Activated CD4-positive, alpha-beta memory T cell treated with anti-CD3 and anti-CD28 coated beads for 36 hours (primary cell): Measurements from ENCODE around the gene WNT11. TPM values are rescaled to one million over a fixed set of nuclear protein-coding genes. Genes with fewer than 3 reads are reported as not detected.

Source experiments
- CTCF ChIA-PET: fragments of 350-600 bp; sonication (Branson Sonifier 250); formaldehyde crosslinking; loops from one replicate; lab custom pipeline; 2021; ENCODE audit warnings: antibody characterized with exemption, inconsistent platforms; lab: Charles Lee
- POLR2A ChIA-PET: fragments of 350-600 bp; sonication (Branson Sonifier 250); formaldehyde crosslinking; loops from one replicate; lab custom pipeline; 2021; ENCODE audit warnings: antibody characterized with exemption; lab: Charles Lee
- DNase-seq: peaks from one replicate; pipeline ENCODE4 v3.0.0-alpha.2; 2020
- H3K27ac Mint-ChIP-seq: one replicate; pipeline ENCODE4 v1.8.0; 2021; ENCODE audit warnings: mixed read lengths
- H3K27me3 Mint-ChIP-seq: one replicate; pipeline ENCODE4 v1.8.0; 2021; ENCODE audit warnings: mixed read lengths
- H3K36me3 Mint-ChIP-seq: one replicate; pipeline ENCODE4 v1.8.0; 2021; ENCODE audit warnings: mixed read lengths
- H3K4me1 Mint-ChIP-seq: one replicate; pipeline ENCODE4 v1.8.0; 2021; ENCODE audit warnings: low read depth, mixed read lengths
- H3K4me3 Mint-ChIP-seq: one replicate; pipeline ENCODE4 v1.8.0; 2021; ENCODE audit warnings: mild to moderate bottlenecking, mixed read lengths
- H3K9me3 Mint-ChIP-seq: one replicate; pipeline ENCODE4 v1.8.0; 2021; ENCODE audit warnings: mixed read lengths
- intact Hi-C: fragments of 100-400 bp; cut with micrococcal nuclease; formaldehyde crosslinking; loops from one replicate; pipeline ENCODE4 v1.15.1; 2023
- total RNA-seq, 2 experiments: library from RNA; stranded (reverse); gene quantifications; one replicate each; pipeline ENCODE4 v1.2.3, GENCODE V29; 2021

The WNT11 gene
- total RNA-seq, 2 experiments from 2014 or later = not detected

- DNase-seq = no peak
- H3K36me3 Mint-ChIP-seq = no peaks in the 10 kb centered on the region
- H3K4me1 Mint-ChIP-seq = no peaks in the 10 kb centered on the region
- H3K9me3 Mint-ChIP-seq = no peaks in the 10 kb centered on the region
- H3K4me3 Mint-ChIP-seq = no peak overlapping the region
- CTCF ChIA-PET = interaction anchor here (0.9 kb wide), 1 partner anchor 29 kb away, joined by 4 read pairs; no protein-coding TSS in a partner anchor
- H3K27me3 Mint-ChIP-seq = no peaks in the 10 kb centered on the region
- POLR2A ChIA-PET = no interaction called here
- no peak overlapping the region for H3K27ac Mint-ChIP-seq
- intact Hi-C loops = no loop called here
Observed at GRCh38 chr11:76181371-76181770, 24.9 kb downstream of the WNT11 start.

GRCh38 chr11:76179147-76179546, 27.2 kb downstream of the WNT11 start:
- H3K27ac Mint-ChIP-seq = no peak overlapping the region
- no peak overlapping the region for H3K4me3 Mint-ChIP-seq
- intact Hi-C loops = no loop called here
- no peaks in the 10 kb centered on the region for H3K36me3 Mint-ChIP-seq
- no peaks in the 10 kb centered on the region for H3K27me3 Mint-ChIP-seq
- no peaks in the 10 kb centered on the region for H3K4me1 Mint-ChIP-seq
- CTCF ChIA-PET = no interaction called here
- POLR2A ChIA-PET = no interaction called here
- no peaks in the 10 kb centered on the region for H3K9me3 Mint-ChIP-seq
- DNase-seq = no peak

DNA sequence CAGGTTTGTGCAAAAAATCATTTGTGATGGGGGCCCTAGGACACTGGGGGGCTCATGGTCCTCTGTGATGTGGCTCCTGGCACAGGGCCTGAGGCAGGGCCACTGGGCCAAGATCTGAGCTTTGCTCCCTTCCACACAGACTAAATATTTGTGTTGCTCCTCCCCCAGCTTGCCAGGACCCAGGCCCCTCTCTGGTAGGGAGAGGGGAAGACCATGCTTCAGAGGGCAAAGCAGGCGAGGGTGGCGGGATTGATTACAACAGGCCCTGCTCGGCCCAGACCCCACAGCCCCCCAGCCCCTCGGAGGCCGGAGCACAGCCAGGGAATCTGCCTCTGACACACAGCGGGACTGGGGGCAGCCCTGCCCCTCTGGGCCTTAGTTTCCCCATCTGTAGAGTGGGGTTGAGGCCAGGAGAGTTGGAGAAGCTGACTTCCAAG, 29.0 kb downstream of the WNT11 start:
- H3K27ac Mint-ChIP-seq = no peak overlapping the region
- H3K4me1 Mint-ChIP-seq = no peaks in the 10 kb centered on the region
- DNase-seq = no peak
- no peak overlapping the region for H3K4me3 Mint-ChIP-seq
- no peaks in the 10 kb centered on the region for H3K27me3 Mint-ChIP-seq
- no peaks in the 10 kb centered on the region for H3K36me3 Mint-ChIP-seq
- no peaks in the 10 kb centered on the region for H3K9me3 Mint-ChIP-seq
- ChIA-PET CTCF (no interaction called here), POLR2A (no interaction called here)
- intact Hi-C loops = no loop called here

- ChIA-PET POLR2A (no interaction called here), CTCF (no interaction called here)
- Mint-ChIP-seq H3K27me3 (no peaks in the 10 kb centered on the region), H3K4me3 (no peak overlapping the region), H3K4me1 (no peaks in the 10 kb centered on the region), H3K36me3 (no peaks in the 10 kb centered on the region), H3K9me3 (no peaks in the 10 kb centered on the region), H3K27ac (no peak overlapping the region)
- DNase-seq = no peak
- intact Hi-C loops = no loop called here
Observed at GRCh38 chr11:76176463-76176862, 29.8 kb downstream of the WNT11 start.

DNA sequence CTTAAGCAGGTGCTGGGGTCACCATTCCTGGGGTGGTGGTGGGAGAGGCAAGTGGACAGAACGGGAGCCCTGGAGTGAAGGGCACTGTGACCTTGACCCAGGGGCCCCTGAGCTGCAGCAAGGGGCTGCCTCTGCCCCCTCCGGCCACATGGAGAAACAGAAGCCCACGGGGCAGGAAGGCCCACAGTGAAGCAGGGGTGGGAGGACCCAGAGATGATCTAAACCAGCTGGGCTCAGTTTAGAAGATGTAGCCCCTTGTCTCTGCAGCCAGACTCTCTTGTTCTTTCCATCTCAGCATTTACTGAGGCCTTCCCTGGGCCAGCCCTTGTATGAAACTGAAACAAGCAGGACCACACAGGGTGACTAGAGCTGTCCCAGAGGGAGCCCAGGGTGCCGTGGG, 30.5 kb downstream of the WNT11 start:
- no peak for DNase-seq
- H3K4me3 Mint-ChIP-seq = no peak overlapping the region
- POLR2A ChIA-PET = no interaction called here
- no peak overlapping the region for H3K27ac Mint-ChIP-seq
- intact Hi-C loops = no loop called here
- no peaks in the 10 kb centered on the region for H3K27me3 Mint-ChIP-seq
- no peaks in the 10 kb centered on the region for H3K4me1 Mint-ChIP-seq
- no peaks in the 10 kb centered on the region for H3K9me3 Mint-ChIP-seq
- CTCF ChIA-PET = no interaction called here
- no peaks in the 10 kb centered on the region for H3K36me3 Mint-ChIP-seq

- CTCF ChIA-PET = interaction anchor here (0.8 to 0.9 kb wide), 2 partner anchors 22 to 33 kb away, joined by 3 read pairs; no protein-coding TSS in a partner anchor
- no peaks in the 10 kb centered on the region for H3K9me3 Mint-ChIP-seq
- no peaks in the 10 kb centered on the region for H3K4me1 Mint-ChIP-seq
- POLR2A ChIA-PET = no interaction called here
- no peak for DNase-seq
- no peak overlapping the region for H3K4me3 Mint-ChIP-seq
- H3K27ac Mint-ChIP-seq = no peak overlapping the region
- intact Hi-C loops = no loop called here
- no peaks in the 10 kb centered on the region for H3K27me3 Mint-ChIP-seq
- no peaks in the 10 kb centered on the region for H3K36me3 Mint-ChIP-seq
Observed at GRCh38 chr11:76174330-76174729, 32.0 kb downstream of the WNT11 start.

GRCh38 chr11:76173663-76174062, 32.6 kb downstream of the WNT11 start:
- no peaks in the 10 kb centered on the region for H3K9me3 Mint-ChIP-seq

GRCh38 chr11:76172583-76172982, 33.7 kb downstream of the WNT11 start:
- no peaks in the 10 kb centered on the region for H3K4me1 Mint-ChIP-seq
- no peak overlapping the region for H3K27ac Mint-ChIP-seq
- H3K9me3 Mint-ChIP-seq = no peaks in the 10 kb centered on the region
- no peaks in the 10 kb centered on the region for H3K27me3 Mint-ChIP-seq
- intact Hi-C loops = no loop called here
- H3K4me3 Mint-ChIP-seq = no peak overlapping the region
- H3K36me3 Mint-ChIP-seq = no peaks in the 10 kb centered on the region
- no peak for DNase-seq
- CTCF ChIA-PET = no interaction called here
- POLR2A ChIA-PET = no interaction called here

More at GRCh38 chr11:76173663-76174062, 32.6 kb downstream of the WNT11 start:
- H3K27me3 Mint-ChIP-seq = no peaks in the 10 kb centered on the region
- no peak overlapping the region for H3K27ac Mint-ChIP-seq
- H3K4me1 Mint-ChIP-seq = no peaks in the 10 kb centered on the region
- no peak overlapping the region for H3K4me3 Mint-ChIP-seq
- intact Hi-C loops = no loop called here
- no peaks in the 10 kb centered on the region for H3K36me3 Mint-ChIP-seq
- ChIA-PET CTCF (interaction anchor here (0.8 to 0.9 kb wide), 2 partner anchors 21 to 34 kb away, joined by 3 read pairs; no protein-coding TSS in a partner anchor), POLR2A (no interaction called here)
- no peak for DNase-seq

DNA sequence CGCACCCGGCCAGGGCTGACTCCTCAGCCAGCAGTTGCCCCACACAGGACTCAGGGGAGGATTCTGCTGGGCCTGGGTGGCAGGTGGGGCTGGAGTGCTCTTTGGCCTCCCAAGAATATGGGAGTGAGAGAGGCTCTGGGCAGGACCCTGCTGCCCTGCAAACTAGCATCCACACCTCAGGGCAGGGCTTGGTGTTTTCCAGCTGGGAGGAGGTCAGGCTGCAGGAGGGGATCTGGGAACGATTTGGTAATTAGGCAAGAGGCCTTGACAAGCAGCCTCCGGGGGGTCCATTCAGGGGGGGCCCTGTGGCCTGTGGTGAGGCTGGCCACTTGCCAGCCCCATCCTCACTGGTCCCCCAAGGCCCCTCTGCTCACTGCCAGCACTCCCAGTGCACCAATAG, 35.8 kb downstream of the WNT11 start:
- CTCF ChIA-PET = interaction anchor here (0.5 kb wide), 1 partner anchor 145 kb away, joined by 4 read pairs; no protein-coding TSS in a partner anchor

GRCh38 chr11:76169473-76169896, 36.8 kb downstream of the WNT11 start:
- CTCF ChIA-PET = no interaction called here
- H3K4me1 Mint-ChIP-seq = peaks cover 3% of the 10 kb centered on the region

More for the DNA sequence above, 35.8 kb downstream of the WNT11 start:
- H3K36me3 Mint-ChIP-seq = no peaks in the 10 kb centered on the region
- H3K4me3 Mint-ChIP-seq = no peak overlapping the region
- no peak for DNase-seq
- POLR2A ChIA-PET = no interaction called here
- peaks cover 3% of the 10 kb centered on the region for H3K4me1 Mint-ChIP-seq
- H3K27me3 Mint-ChIP-seq = no peaks in the 10 kb centered on the region
- no peak overlapping the region for H3K27ac Mint-ChIP-seq
- H3K9me3 Mint-ChIP-seq = no peaks in the 10 kb centered on the region
- intact Hi-C loops = no loop called here

DNA sequence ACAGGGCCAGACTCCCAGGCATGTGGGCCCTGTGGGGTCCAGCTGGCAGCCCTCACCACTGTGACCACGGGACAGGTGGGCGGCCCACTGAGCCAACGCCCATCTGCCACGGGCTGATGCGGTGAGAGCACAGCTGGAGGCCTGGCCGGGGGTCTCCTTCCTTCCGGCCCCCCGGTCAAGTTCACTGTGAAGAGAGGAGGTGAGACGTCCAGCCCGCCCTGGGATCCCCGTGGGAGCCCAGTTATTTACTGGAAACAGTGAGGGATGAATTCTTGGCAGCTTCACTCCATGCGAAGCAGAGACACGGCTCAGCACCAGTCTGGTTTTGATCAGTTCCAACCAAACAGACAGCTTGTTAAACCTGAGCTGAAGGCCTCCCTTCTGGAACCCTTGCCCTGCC, 38.7 kb downstream of the WNT11 start:
- H3K4me3 Mint-ChIP-seq = no peak overlapping the region
- peaks cover 3% of the 10 kb centered on the region for H3K4me1 Mint-ChIP-seq
- ChIA-PET CTCF (interaction anchor here (2.8 kb wide), 1 partner anchor 15 kb away, joined by 12 read pairs; no protein-coding TSS in a partner anchor), POLR2A (no interaction called here)
- no peak overlapping the region for H3K27ac Mint-ChIP-seq
- H3K27me3 Mint-ChIP-seq = peaks cover 2% of the 10 kb centered on the region
- DNase-seq = no peak
- intact Hi-C loops = no loop called here
- H3K36me3 Mint-ChIP-seq = no peaks in the 10 kb centered on the region
- no peaks in the 10 kb centered on the region for H3K9me3 Mint-ChIP-seq

More at GRCh38 chr11:76169473-76169896, 36.8 kb downstream of the WNT11 start:
- POLR2A ChIA-PET = no interaction called here
- H3K36me3 Mint-ChIP-seq = no peaks in the 10 kb centered on the region
- no peak for DNase-seq
- no peak overlapping the region for H3K4me3 Mint-ChIP-seq
- H3K9me3 Mint-ChIP-seq = no peaks in the 10 kb centered on the region
- H3K27me3 Mint-ChIP-seq = no peaks in the 10 kb centered on the region
- intact Hi-C loops = no loop called here
- H3K27ac Mint-ChIP-seq = no peak overlapping the region

- ChIA-PET CTCF (interaction anchor here (2.8 kb wide), 1 partner anchor 14 kb away, joined by 12 read pairs; no protein-coding TSS in a partner anchor), POLR2A (no interaction called here)
- no peak overlapping the region for H3K27ac Mint-ChIP-seq
- peaks cover 2% of the 10 kb centered on the region for H3K27me3 Mint-ChIP-seq
- DNase-seq = peak; percentile 59
- H3K4me1 Mint-ChIP-seq = peaks cover 3% of the 10 kb centered on the region
- no peak overlapping the region for H3K4me3 Mint-ChIP-seq
- no peaks in the 10 kb centered on the region for H3K9me3 Mint-ChIP-seq
- intact Hi-C loops = no loop called here
- H3K36me3 Mint-ChIP-seq = no peaks in the 10 kb centered on the region
Observed at GRCh38 chr11:76166314-76166713, 40.0 kb downstream of the WNT11 start.
